Thoracic aorta (tissue), 2 donors: ENCODE measurements around the gene PDXP. TPM values are rescaled to one million over a fixed set of nuclear protein-coding genes. Genes with fewer than 3 reads are reported as not detected.

Experiments
- ATAC-seq: fragments of 150-250 bp; one replicate; pipeline ENCODE4 v1.8.0; 2017; ENCODE audit warnings: low read depth; ENCODE audit not compliant: insufficient number of reproducible peaks, low FRiP score
- DNase-seq: peaks from one replicate; pipeline ENCODE4 v3.0.0-alpha.2; 2020; ENCODE audit warnings: low spot score
- H3K27ac ChIP-seq, 2 donors: fragments of 200-600 bp; sonication (generic); 1 replicate in 1 of 2; 2 replicates in 1 of 2; pipeline ENCODE4 v1.5.1; 2016; ENCODE audit warnings: mild to moderate bottlenecking in 2 of 2, moderate library complexity in 2 of 2
- H3K27me3 ChIP-seq: fragments of 200-600 bp; sonication (generic); replicated peaks from 2 replicates; pipeline ENCODE4 v1.6.0; 2016; ENCODE audit warnings: mild to moderate bottlenecking; ENCODE audit not compliant: insufficient read depth
- H3K36me3 ChIP-seq: fragments of 200-600 bp; sonication (generic); one replicate; pipeline ENCODE4 v1.5.1; 2016
- H3K4me1 ChIP-seq, 2 donors: fragments of 200-600 bp; sonication (generic); 1 replicate in 1 of 2; 2 replicates in 1 of 2; pipeline versions ENCODE4 v1.5.1 to v1.6.0; 2016; ENCODE audit warnings: low read depth in 2 of 2, mild to moderate bottlenecking in 1 of 2; ENCODE audit not compliant: control insufficient read depth in 1 of 2
- H3K4me3 ChIP-seq: fragments of 200-600 bp; sonication (generic); 2 replicates; pipeline ENCODE4 v1.5.1; 2016; ENCODE audit warnings: mild to moderate bottlenecking
- H3K9me3 ChIP-seq: fragments of 200-600 bp; sonication (generic); 2 replicates; pipeline ENCODE4 v1.5.1; 2016
- CTCF ChIP-seq: fragments of 200-600 bp; sonication (generic); IDR thresholded peaks from one replicate; pipeline ENCODE4 v1.5.1; 2019; ENCODE audit warnings: antibody characterized with exemption
- total RNA-seq, 2 donors: library from RNA; depleted of rRNA; stranded (reverse); fragments of >200 nt; gene quantifications; one replicate each; pipeline versions ENCODE4 v1.1.0 to v1.2.3, GENCODE V29; 2016

PDXP gene
- total RNA-seq, 2 donors from 2014 or later = 6.3 to 13.8 TPM

GRCh38 chr22:37641561-37641949 is 17.0 kb upstream of the PDXP start:
- H3K4me1 ChIP-seq = peaks cover 0 to 12% of the 10 kb centered on the region in 2 donors
- no peak for ATAC-seq
- no peak overlapping the region for H3K27ac ChIP-seq

GRCh38 chr22:37643225-37643847 is 15.2 kb upstream of the PDXP start:
- TF ChIP-seq CTCF = peak; percentile 96
- Histone ChIP-seq H3K9me3 (no peaks in the 10 kb centered on the region), H3K27ac (no peak overlapping the region), H3K4me1 (peaks cover 0 to 12% of the 10 kb centered on the region in 2 donors), H3K4me3 (no peak overlapping the region), H3K36me3 (no peaks in the 10 kb centered on the region), H3K27me3 (no peaks in the 10 kb centered on the region)
- ATAC-seq = no peak
- DNase-seq = peak; percentile 47

More at GRCh38 chr22:37641561-37641949, 17.0 kb upstream of the PDXP start:
- no peak overlapping the region for H3K4me3 ChIP-seq
- no peak for DNase-seq
- H3K27me3 ChIP-seq = no peaks in the 10 kb centered on the region
- TF ChIP-seq CTCF = no peak
- H3K36me3 ChIP-seq = no peaks in the 10 kb centered on the region
- no peaks in the 10 kb centered on the region for H3K9me3 ChIP-seq

GRCh38 chr22:37647317-37647716 is 11.2 kb upstream of the PDXP start:
- no peak for TF ChIP-seq CTCF
- Histone ChIP-seq H3K36me3 (no peaks in the 10 kb centered on the region), H3K27me3 (no peaks in the 10 kb centered on the region), H3K9me3 (no peaks in the 10 kb centered on the region), H3K27ac (no peak overlapping the region), H3K4me3 (no peak overlapping the region), H3K4me1 (no peaks in the 10 kb centered on the region)
- no peak for ATAC-seq
- DNase-seq = no peak

GRCh38 chr22:37647928-37648327 is 10.6 kb upstream of the PDXP start:
- TF ChIP-seq CTCF = no peak
- H3K36me3 ChIP-seq = no peaks in the 10 kb centered on the region
- ATAC-seq = no peak

GRCh38 chr22:37650463-37651136 is 7.9 kb upstream of the PDXP start:
- no peak overlapping the region for H3K4me3 ChIP-seq
- no peak overlapping the region for H3K27ac ChIP-seq
- H3K4me1 ChIP-seq = no peaks in the 10 kb centered on the region
- no peaks in the 10 kb centered on the region for H3K27me3 ChIP-seq
- TF ChIP-seq CTCF = no peak
- ATAC-seq (no peak), DNase-seq (no peak)
- H3K9me3 ChIP-seq = no peaks in the 10 kb centered on the region
- H3K36me3 ChIP-seq = no peaks in the 10 kb centered on the region

More at GRCh38 chr22:37647928-37648327, 10.6 kb upstream of the PDXP start:
- Histone ChIP-seq H3K9me3 (no peaks in the 10 kb centered on the region), H3K4me3 (no peak overlapping the region), H3K27ac (no peak overlapping the region), H3K4me1 (no peaks in the 10 kb centered on the region), H3K27me3 (no peaks in the 10 kb centered on the region)
- no peak for DNase-seq
